GM12892 (cell line): ENCODE data around the gene NOC4L.

Experiments
- POLR2A ChIP-seq: IDR thresholded peaks from 2 replicates; pipeline ENCODE4 v1.6.1; 2011; ENCODE audit warnings: low read depth, low read length, control low read depth
- POLR2AphosphoS5 ChIP-seq: IDR thresholded peaks from 2 replicates; pipeline ENCODE4 v1.6.1; 2011; ENCODE audit warnings: low read depth, low read length, control low read depth

DNA sequence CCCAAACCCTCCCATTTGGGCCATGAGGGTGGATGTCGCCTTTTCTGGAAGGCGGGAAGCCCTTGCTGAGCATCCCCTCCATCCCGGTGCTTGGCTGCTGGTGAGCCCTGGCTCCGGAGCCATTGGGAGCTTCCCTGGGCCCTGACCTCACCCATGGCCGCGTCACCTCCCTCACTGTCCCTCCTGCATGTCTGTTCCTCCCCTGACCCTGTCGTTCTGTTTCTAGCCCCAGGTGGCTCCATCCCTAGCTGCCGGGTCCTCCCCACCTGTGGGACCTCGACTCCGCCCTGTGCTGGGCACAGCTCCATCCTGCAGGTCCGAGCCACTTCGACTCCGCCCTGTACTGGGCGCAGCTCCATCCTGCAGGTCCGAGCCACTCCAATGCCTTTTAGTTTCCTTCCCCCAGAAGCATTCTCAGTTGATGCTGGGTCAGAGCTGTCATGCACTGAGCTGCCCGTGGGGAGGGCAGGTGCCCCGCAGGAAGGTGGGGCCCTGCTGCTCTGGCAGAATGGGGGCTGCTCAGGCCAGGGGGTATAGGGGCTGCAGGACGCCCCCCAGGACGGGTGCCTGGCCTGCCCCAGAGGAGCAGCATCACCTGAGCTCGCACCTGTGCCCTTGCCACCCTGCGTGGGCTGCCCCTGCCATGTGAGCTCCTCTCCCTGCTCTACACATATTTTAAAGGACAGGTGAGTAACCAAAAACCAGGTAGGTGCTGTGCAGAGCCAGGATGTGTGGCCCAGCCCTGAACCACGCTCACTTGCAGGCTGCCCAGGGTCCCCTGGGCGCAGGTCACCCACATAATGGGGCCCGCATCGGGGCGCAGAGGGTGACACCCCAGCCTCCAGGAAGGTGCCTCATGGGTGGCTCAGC lies 19.0 kb downstream of the NOC4L start:
- TF ChIP-seq POLR2AphosphoS5 (no peak), POLR2A (no peak)
